GM19452 (cell line): Measurements from ENCODE around the gene AGPAT3.

ENCODE experiments used
- ATAC-seq: cut with Tn5 transposase; IDR thresholded peaks from one replicate; pipeline ENCODE4 v1.9.1; 2021; ENCODE audit not compliant: unreplicated experiment

The AGPAT3 gene

GRCh38 chr21:43934716-43935705, 70.0 kb downstream of the AGPAT3 start:
- ATAC-seq = no peak

DNA sequence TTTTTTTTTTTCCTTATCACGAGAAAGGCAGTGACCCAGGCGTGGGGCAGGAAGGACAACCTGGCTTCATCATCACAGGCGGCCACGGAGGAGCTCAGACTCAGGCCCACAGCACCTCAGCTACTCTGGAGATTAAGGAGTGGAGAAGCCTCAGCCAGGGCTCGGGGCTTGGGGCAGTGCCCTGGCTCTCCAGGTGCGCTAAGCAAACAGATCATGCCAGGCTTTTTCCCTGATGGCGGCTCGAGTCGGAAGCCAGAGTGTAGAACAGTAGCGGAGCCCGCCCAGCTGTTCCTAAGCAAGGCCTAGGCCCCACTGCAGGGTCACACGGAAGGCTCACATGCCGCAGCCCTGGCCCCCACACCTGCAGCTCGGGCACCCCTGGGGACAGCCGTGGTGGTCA, 70.7 kb downstream of the AGPAT3 start:
- no peak for ATAC-seq

- ATAC-seq = no peak
Measured at GRCh38 chr21:43936247-43936967, 71.4 kb downstream of the AGPAT3 start.

DNA sequence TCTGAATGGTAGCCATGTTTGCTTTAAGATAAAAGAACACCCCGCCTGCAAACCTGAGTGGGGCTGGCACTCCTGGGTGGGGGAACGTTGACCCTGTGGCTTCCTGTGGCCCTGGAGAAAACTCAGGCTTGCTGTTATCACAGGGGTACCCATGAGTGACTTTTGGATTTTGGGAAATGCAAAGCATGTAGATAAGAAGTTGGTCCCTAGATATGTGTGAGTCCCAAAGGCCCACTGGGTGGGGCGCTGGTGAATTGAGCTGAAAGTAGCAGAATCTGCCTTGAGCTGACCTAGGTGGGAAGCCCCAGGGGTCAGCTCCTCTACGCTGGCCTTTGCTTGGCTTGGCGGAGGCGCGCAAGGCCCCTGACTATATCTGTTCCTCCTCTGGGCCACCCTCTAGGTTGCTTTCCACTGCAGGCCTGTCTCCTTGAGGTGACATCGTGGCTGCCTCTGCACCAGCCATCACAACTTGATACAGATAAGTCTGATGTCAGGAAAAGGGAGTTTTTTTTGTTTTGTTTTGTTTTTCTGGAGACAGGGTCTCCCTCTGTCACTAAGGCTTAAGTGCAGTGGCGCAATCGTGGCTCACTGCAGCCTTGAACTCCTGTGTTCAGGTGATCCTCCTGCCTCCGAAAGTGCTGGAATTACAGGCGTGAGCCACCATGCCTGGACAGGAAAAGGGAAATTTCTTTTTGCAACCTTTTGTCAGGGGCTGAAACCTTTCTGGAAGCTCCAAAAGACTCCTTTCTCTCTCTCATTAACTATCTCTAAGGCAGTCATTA, 72.2 kb downstream of the AGPAT3 start:
- ATAC-seq = no peak

GRCh38 chr21:43937891-43938309, 72.9 kb downstream of the AGPAT3 start:
- ATAC-seq = no peak

DNA sequence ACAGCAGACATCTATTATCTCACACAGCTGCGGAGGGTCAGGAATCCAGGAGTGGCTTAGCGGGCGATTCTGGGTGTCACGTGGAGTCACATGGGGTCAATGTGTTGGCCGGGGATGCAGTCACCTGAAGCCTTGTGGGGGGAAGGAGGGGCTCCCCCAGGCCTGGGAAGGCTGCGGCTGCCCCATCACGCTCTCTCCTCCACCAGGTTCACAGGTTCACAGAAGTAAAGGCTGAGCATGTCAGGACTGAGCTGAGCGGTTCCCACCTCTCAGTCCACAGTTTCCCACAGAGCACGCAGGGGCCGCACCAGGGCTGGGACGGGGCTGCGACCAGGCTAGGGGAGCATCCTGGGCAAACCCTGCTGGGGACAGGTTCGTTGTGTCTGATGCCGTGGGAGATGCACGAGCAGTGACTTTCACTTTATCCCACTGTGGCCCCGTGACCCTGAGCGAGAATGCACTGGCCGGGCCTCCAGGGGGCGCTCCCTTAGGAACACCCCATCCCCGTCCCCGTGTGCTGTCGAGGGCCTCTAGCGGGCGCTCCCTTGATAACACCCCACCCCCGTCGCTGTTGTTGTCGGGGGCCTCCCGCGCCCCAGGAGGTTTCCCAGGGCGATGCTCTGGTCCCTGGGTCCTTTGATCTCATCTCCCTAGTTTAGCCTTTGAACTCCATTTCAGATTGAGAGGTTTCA, 73.9 kb downstream of the AGPAT3 start:
- peak; percentile 77 for ATAC-seq

DNA sequence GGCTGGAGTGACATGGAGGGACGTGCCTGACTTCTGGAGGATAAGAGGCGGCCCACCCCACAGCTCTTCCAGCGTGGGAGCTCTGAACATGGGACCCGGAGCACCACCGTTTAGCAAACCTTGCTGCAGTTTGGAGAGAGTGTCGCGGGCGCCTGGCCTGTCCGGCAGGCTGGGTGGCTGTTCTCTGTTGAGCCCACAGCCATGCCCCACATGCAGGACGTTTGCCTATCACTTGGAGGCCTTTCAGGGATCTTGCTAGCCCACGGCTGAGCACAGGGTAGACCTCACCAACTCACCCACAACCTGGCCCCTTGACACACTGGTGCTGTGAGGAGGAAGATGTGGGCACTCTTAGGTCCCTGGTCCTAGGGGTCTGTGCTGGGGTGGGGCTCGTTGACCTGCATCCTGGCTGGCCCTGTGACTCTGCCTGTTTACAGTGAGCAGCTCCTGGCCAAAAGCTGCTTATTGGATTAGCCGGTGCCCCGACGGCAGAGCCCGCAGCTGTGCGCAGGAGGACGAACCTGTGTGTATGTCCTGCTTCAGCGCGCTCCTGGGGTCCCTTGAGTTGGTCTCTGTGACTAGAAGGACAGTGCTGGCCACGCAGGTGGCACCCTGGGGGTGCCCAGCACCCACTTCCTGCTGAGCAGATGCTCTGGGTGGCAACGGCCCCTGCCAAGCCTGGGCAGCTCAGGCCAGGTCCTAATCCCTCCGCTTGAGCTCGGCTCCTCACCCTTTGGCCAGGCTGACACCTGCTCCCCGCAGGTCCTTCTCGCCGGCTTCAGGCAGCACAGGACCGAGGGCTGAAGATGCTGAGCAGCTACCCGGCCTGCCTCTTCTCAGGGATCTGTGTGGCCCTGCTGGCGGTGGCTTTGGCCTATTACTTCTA, 74.7 kb downstream of the AGPAT3 start:
- no peak for ATAC-seq

GRCh38 chr21:43940329-43941050, 75.5 kb downstream of the AGPAT3 start:
- ATAC-seq = no peak

DNA sequence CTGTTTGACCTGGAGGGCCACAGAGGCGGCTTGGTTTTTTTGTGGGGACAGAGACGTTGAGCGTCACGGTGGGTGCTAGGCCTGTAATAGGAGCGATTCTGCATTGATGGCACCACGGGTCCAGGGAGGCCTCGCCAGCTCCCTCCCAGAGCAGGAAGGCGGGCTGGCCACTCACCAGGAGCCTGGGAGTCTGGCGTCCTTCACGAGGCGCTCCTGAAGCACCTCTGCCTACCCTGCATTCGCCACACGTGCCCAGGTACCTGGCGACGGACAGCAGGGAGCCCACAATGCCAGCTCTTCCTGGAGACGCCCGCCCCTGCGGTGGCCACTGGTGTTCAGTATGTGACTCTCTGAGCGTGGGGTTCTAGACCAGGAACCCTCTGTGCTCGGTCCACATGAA, 77.2 kb downstream of the AGPAT3 start:
- no peak for ATAC-seq

GRCh38 chr21:43942621-43943020, 77.6 kb downstream of the AGPAT3 start:
- ATAC-seq = no peak

GRCh38 chr21:43943512-43944077, 78.6 kb downstream of the AGPAT3 start:
- ATAC-seq = no peak

- no peak for ATAC-seq
Measured at GRCh38 chr21:43944078-43944633, 79.1 kb downstream of the AGPAT3 start.

- no peak for ATAC-seq
Measured at GRCh38 chr21:43944757-43945156, 79.7 kb downstream of the AGPAT3 start.

DNA sequence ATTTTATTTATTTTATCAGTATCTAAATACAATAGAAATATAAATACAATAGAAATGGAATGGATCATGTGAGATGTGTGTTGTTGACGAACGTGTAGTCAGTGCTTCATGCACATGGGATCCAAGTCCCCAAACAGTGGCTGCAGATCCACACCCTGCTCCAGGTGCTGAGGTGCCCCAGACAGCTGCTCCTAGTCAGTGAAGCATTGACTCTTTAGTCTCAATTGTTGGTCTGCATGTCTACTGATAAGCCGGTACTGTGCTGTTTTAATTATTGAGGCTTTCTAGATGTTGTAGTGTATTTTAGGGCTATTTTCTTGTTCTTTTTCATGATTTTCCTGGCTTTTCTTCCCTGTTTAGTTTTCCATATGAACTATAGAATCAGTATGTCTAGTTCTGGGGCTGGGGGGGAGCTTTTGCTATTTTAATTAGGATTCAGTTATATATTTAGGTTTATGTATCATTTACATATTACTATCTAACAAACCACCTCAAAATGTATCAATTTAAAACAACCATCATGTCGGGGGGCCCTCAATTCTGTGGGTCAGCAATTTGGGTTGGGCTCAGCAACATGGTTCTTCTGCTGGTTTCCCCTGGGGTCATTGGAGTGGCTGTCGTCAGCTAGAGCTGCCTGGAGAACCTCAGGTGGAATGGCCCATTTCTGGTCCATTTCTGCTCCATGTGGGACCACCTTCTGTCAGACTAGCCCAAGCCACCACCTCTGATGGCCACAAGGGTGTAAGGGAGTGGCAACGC, 83.9 kb downstream of the AGPAT3 start:
- ATAC-seq = no peak

DNA sequence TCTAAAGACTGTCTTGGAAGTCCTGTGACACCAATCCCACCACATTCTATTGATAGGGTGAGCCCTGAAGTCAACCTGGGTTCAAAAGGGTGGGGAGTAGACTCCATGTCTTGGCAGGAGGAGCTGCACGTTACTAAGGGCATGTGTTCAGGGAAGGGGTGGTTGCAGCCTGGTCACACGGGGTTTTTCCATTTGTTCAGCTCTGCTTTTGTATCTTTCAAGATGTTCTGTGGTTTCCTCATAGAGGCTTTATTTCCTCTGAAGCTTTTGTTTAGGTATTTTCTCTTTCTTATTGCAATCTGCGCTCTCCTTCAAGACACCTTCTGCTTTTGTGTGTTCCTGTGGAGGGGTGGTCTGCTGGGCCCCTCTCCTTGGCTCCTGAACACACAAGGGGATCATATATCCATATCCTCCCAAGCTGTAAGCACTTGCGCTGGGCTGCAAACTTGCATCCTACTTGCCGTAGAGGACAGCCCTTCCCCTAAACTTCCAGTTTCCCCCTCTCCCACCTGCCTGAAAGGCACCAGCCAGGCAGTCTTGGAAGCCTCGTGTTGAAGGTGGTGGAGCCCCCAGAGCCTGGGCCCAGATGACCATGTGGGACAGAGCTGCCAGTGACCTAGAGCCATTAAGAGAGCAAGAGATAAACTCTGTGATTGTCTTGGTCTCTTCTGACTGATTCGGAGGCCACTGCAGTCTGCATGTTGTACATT, 84.6 kb downstream of the AGPAT3 start:
- no peak for ATAC-seq

- ATAC-seq = no peak
Measured at GRCh38 chr21:43950481-43950880, 85.5 kb downstream of the AGPAT3 start.

DNA sequence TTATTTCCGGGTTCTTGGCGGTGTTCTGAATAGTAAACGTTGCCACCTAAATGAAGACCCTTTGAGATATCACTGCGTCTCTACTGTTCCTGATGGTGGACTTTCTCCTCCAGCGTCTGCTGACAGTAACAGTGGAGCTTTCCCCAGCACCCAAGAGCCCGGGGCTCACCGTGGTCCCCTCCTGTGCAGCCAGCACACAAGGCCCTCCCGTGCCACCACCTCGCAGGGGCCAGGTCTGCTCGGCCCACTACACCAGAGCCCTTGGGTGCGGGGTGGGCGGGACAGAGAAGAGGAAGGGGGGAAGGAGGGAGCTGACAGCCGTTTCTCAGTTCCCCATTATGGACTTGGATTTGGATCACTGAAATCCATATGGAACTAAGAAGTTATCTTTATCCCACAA, 85.9 kb downstream of the AGPAT3 start:
- ATAC-seq = no peak
